DMS153 (cell line): ENCODE data around the gene CPNE4.
"Not testable (repeated sequence)": the region's sequence is repeated elsewhere in the genome, so short reads cannot be mapped to it uniquely, and the experiment has no call there.

Source experiments
- DNase-seq: peaks from one replicate; lab custom pipeline; 2025; lab: John Stamatoyannopoulos, UW

CPNE4 gene

GRCh38 chr3:132034486-132035464, at the start of gene CPNE4:
Gene CPNE4 (minus strand): TSS chr3:132035014.
- DNase-seq = peak; percentile 84

GRCh38 chr3:132083583-132084279, 48.9 kb upstream of the CPNE4 start:
- no peak for DNase-seq

GRCh38 chr3:132083159-132083558, 48.3 kb upstream of the CPNE4 start:
- no peak for DNase-seq

- no peak for DNase-seq
These were observed 44.3 kb upstream of the CPNE4 start for GRCh38 chr3:132079147-132079546.

- DNase-seq = no peak
These were observed 39.0 kb upstream of the CPNE4 start for GRCh38 chr3:132073771-132074170.

- peak; percentile 7 for DNase-seq
These were observed 36.2 kb upstream of the CPNE4 start for GRCh38 chr3:132071043-132071442.

GRCh38 chr3:132064114-132064513, 29.3 kb upstream of the CPNE4 start:
- DNase-seq = no peak

GRCh38 chr3:132062535-132062934, 27.7 kb upstream of the CPNE4 start:
- no peak for DNase-seq

GRCh38 chr3:132055872-132056271, 21.1 kb upstream of the CPNE4 start:
- no peak for DNase-seq

GRCh38 chr3:132047209-132047608, 12.4 kb upstream of the CPNE4 start:
- DNase-seq = no peak

GRCh38 chr3:132044874-132045273, 10.1 kb upstream of the CPNE4 start:
- DNase-seq = not testable (repeated sequence)

GRCh38 chr3:132042681-132043080, 7.9 kb upstream of the CPNE4 start:
- no peak for DNase-seq

GRCh38 chr3:132038198-132038825, 3.5 kb upstream of the CPNE4 start:
- peak; percentile 41 for DNase-seq

- DNase-seq = no peak
These were observed 2.8 kb upstream of the CPNE4 start for GRCh38 chr3:132037581-132037980.

GRCh38 chr3:132037056-132037455, 2.2 kb upstream of the CPNE4 start:
- DNase-seq = no peak

GRCh38 chr3:132034097-132034485, 723 bp downstream of the CPNE4 start:
- no peak for DNase-seq

GRCh38 chr3:132033471-132033870, 1.3 kb downstream of the CPNE4 start:
- DNase-seq = no peak

GRCh38 chr3:132032959-132033358, 1.9 kb downstream of the CPNE4 start:
- DNase-seq = no peak

- peak; percentile 84 for DNase-seq
These were observed 5.5 kb downstream of the CPNE4 start for GRCh38 chr3:132029182-132029902.

- no peak for DNase-seq
These were observed 11.9 kb downstream of the CPNE4 start for GRCh38 chr3:132022914-132023313.

- no peak for DNase-seq
These were observed 14.8 kb downstream of the CPNE4 start for GRCh38 chr3:132020058-132020457.

GRCh38 chr3:132017137-132017536, 17.7 kb downstream of the CPNE4 start:
- DNase-seq = no peak
